ENCODE measurements around the gene INHBC. TPM values are rescaled to one million over a fixed set of nuclear protein-coding genes. Genes with fewer than 3 reads are reported as not detected.

The INHBC gene
- total and polyA plus RNA-seq, 2 donors (not counting 1 experiment from before 2014, with no cell fraction given) = 0.17 to 0.31 TPM

GRCh38 chr12:57488402-57489156, 54.0 kb downstream of the INHBC start:
- CTCF ChIA-PET = interaction anchor here (3.2 kb wide), 1 partner anchor 30 kb away, joined by 18 read pairs; the partner anchor contains the start of gene GLI1
- peaks cover 25% of the 10 kb centered on the region for H3K4me1 Mint-ChIP-seq
- TF ChIP-seq EZH2 (IDR thresholded peaks at IDR 0.05; ENCODE audit: borderline replicate concordance, insufficient read depth, low read depth, low read length, poor library complexity, severe bottlenecking) = no peak
- TF ChIP-seq, protein P1, sequence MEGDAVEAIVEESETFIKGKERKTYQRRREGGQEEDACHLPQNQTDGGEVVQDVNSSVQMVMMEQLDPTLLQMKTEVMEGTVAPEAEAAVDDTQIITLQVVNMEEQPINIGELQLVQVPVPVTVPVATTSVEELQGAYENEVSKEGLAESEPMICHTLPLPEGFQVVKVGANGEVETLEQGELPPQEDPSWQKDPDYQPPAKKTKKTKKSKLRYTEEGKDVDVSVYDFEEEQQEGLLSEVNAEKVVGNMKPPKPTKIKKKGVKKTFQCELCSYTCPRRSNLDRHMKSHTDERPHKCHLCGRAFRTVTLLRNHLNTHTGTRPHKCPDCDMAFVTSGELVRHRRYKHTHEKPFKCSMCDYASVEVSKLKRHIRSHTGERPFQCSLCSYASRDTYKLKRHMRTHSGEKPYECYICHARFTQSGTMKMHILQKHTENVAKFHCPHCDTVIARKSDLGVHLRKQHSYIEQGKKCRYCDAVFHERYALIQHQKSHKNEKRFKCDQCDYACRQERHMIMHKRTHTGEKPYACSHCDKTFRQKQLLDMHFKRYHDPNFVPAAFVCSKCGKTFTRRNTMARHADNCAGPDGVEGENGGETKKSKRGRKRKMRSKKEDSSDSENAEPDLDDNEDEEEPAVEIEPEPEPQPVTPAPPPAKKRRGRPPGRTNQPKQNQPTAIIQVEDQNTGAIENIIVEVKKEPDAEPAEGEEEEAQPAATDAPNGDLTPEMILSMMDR (IDR thresholded peaks at IDR 0.05) = no peak
- H3K4me3 Mint-ChIP-seq = peak overlapping the region; percentile 89
- H3K36me3 ChIP-seq (replicated peaks in 1 of 2; ENCODE audit: control extremely low read depth in 1 of 2, control insufficient read depth in 1 of 2, extremely low read depth in 1 of 2, insufficient read depth in 2 of 2, low read length in 1 of 2) = peaks cover 5 to 30% of the 10 kb centered on the region in 2 experiments
- 11% methylated on average over 5 of the region's 11 CpGs for WGBS (ENCODE audit: insufficient coverage)
- H3K9me3 Mint-ChIP-seq (ENCODE audit: insufficient read depth) = no peaks in the 10 kb centered on the region
- peak overlapping the region; percentile 98 for H3K4me2 ChIP-seq (replicated peaks; ENCODE audit: low read depth, low read length, poor library complexity, severe bottlenecking)
- peak overlapping the region; percentile 93 for H3K27ac Mint-ChIP-seq
- H4K20me1 ChIP-seq (ENCODE audit: control insufficient read depth, insufficient read depth, low read length, poor library complexity, severe bottlenecking) = peaks cover 5% of the 10 kb centered on the region
- peak overlapping the region; percentile 77 for H3K9ac ChIP-seq (ENCODE audit: low read length)
- peak overlapping the region; percentile 85 for H2AFZ ChIP-seq (ENCODE audit: insufficient read depth, low read depth, low read length, poor library complexity, severe bottlenecking)
- no peaks in the 10 kb centered on the region for H3K9me3 ChIP-seq (ENCODE audit: control extremely low read depth in 1 of 3, control insufficient read depth in 2 of 3, insufficient read depth in 1 of 3, low read length in 2 of 3)
- H3K27me3 Mint-ChIP-seq = no peaks in the 10 kb centered on the region
- H3K4me3 ChIP-seq (ENCODE audit: control extremely low read depth in 1 of 5, extremely low read depth in 1 of 5, insufficient read depth in 1 of 5, low read depth in 2 of 5, low read length in 4 of 5) = peak overlapping the region; percentile 66 to 95 (median 86)
- DNase-seq (no peak), ATAC-seq (ENCODE audit: low read depth) (no peak)
- H3K27me3 ChIP-seq (replicated peaks in 1 of 4; ENCODE audit: control extremely low read depth in 1 of 4, control insufficient read depth in 3 of 4, insufficient read depth in 4 of 4, low read length in 3 of 4) = no peaks in the 10 kb centered on the region
- intact Hi-C loops (cut with micrococcal nuclease) = loop anchor here (10.0 kb wide), 1 partner anchor 266 kb away; the partner anchor contains the start of genes CDK4 and MARCHF9
- POLR2A ChIA-PET = interaction anchor here (1.0 kb wide), 1 partner anchor 9 kb away, joined by 3 read pairs; the partner anchor contains the start of gene ARHGAP9
- H3K4me1 ChIP-seq (ENCODE audit: control insufficient read depth in 2 of 2, insufficient read depth in 2 of 2, low read length in 2 of 2) = peaks cover 16 to 22% of the 10 kb centered on the region in 2 donors
- H3K27ac ChIP-seq (ENCODE audit: low read length in 2 of 2) = peak overlapping the region; percentile 42 to 86
- H3K79me2 ChIP-seq (ENCODE audit: control insufficient read depth, insufficient read depth, low read length) = peaks cover 52% of the 10 kb centered on the region

All from B cell (primary cell).